Tongue (tissue), 2 donors: ENCODE data around the gene AP1M1. TPM values are rescaled to one million over a fixed set of nuclear protein-coding genes. Genes with fewer than 3 reads are reported as not detected.

Source experiments
- DNase-seq: peaks from one replicate; pipeline ENCODE4 v3.0.0-alpha.2; 2015
- total RNA-seq: library from RNA; depleted of rRNA; stranded (reverse); fragments of >200 nt; gene quantifications from one replicate; pipeline ENCODE4 v1.2.3, GENCODE V29; 2014

Gene AP1M1
- total RNA-seq, 1 donor from 2014 or later: 36.8 TPM

DNA sequence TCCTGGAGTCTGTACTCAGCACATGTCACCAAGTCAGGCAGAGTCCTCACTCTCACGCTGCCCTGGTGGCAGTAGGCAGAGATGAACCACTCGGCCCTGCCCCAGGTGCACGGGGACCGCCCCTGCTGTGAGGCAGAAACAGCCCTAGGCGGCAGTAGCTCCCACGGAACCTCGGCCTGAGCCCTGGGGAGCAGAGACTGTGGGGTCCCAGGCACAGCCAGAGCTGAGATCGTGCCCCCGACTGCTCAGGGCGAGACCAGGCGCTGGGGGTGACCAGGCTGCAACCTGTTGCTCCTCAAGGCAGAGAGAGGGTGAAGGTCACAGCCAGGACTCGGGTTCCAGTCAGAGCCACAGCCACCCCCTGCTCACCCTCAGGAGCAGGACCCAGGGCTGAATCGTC, 34.9 kb downstream of the AP1M1 start:
- no peak for DNase-seq

DNA sequence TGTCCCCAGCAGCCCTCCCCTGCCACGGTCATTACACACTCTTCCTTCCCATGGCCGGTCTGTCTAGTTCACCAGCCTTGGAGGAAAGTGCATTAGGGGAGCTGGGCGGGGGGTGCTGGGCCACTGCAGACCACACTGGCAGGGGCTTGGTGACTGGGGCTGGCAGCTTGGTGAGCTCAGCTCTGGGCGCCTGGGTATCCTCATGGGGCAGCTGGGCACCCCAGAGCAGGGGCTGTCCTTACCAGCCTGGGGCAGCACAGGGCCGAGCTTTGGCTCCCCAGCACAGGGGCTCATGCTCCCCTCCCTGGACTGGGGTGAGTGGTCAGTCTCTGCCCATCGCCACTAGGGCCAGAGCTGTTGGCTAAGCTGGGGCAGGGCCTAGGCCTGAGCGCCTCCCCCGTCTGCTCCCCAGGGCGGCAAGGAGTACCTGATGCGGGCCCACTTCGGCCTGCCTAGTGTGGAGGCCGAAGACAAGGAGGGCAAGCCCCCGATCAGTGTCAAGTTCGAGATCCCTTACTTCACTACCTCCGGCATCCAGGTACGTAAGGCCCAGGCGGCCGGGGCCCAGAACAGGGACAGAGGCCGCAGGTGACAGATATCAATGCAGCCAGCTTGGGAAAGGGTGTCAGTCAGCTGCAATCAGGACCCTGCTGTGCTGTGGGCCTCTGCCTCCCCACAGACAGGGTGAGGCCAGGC, 35.5 kb downstream of the AP1M1 start:
- DNase-seq: no peak

- no peak for DNase-seq
Observed at GRCh38 chr19:16233836-16234551, 36.3 kb downstream of the AP1M1 start.

DNA sequence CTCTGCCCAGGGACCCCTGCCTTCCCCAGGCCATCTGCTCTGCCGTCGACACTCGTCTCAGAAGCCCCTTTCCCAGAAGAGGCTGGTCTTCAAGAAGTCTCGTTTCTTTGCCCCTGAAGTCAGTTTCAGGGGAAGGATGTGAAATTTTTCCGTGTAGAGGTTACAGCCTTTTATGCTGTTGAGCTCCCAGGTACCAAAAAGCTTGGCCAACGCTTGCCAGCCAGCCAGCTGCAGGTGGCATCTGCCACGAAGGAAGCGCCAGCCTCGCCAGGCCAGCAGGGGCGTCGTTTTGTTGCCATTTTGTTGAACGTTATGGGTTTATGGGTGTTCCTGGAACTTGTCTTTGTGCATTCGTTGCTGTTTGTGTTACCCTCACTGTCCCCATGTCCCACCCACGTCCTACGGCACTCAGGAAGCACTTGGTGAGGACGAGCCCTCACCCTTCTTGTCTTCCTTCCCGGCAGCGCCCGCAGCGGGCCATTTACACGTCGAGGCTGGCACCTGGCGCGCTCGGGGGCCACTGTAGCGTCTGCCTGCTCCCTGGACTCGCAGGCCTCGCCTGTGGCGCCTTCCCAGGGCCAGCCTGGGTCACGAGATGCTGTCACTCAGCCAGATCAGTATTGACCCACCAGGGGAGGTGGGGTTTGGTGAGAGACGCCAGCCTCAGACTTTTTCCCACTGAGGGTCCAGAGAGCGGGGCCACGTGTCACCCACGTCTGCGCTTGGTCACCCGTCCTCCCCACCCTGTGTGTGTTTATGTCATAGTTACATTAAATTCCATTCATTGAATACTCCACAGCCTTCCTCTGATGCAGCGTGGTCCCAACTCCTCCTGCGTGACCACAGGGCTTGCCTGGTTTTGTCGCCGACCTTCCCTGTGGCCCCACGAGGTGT, 37.1 kb downstream of the AP1M1 start:
- DNase-seq: no peak

DNA sequence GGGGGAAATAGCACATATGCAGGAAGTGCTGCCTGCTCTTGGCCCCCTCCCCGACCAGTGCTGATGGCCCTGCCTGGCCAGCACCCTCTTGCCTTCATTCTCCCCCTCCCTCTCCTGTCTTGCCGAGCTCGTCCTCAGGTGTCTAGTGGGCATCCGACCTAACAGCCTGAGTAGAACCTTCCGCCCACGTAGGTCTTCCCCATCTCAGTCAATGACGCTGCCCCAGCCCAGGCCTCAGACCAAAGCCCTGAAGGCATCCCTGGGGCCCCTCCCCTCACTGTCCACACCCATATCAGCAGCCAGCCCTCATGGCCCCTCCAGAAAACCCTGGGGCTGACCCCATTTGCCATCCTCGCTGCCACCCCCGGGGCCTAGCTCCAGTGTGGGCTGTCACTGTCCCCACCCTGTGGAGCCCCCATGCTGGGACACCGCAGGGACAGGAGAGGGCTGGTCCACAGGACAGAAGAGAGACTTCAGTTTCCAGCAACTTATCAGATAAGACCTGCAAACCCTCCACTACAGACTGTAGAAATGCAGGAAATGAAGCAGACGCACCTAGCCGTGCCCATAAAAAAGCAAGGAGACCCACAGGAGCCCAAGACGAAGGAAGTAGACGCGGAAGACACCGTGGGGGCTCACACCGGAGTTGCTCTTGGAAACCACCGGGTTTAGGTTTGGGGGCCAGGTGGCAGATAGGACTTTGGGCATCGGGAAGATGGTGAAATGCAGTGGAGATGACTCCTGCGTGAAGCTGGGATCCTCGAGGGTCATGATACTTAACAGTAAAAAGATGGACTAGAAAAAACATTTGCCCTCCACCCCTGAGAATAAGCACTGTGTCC, 38.3 kb downstream of the AP1M1 start:
- DNase-seq: no peak

- no peak for DNase-seq
Observed at GRCh38 chr19:16244091-16244490, 46.4 kb downstream of the AP1M1 start.

DNA sequence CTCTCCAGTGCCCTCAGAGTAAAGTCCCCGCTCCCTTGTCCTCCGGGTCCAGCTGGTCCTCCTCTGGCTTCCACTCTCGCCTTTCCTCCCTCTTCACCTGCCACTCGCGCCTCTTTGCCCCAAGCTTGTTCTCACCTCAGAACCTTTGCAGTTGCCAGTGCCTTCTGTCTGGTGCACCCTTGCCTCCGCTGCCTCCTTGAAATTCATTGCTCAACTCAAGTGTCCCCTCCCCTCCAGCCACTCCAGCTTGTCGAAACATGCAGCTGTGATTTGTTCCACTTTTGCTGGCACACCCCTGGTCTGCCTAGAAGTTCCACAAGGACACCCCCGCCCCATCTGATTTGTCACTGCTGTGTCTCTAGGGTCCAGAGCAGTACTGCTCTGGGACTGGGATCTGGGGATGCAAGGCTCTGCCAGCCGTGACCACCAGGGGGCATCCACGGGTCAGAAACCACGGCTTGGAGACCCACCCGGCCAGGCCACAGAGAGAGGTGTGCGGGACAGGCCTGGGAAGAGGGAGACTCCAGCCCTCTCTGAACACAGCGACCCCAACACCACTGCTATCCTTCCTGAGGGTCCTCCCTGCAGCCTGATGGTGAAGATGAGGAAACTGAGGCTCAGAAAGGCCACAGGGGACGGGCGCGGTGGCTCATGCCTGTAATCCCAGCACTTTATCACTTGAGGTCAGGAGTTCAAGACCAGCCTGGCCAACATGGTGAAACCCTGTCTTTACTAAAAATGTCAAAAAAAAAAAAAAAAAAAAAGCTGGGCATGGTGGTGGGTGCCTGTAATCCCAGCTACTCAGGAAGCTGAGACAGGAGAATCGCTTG, 49.9 kb downstream of the AP1M1 start:
- peak; percentile 92 for DNase-seq

DNA sequence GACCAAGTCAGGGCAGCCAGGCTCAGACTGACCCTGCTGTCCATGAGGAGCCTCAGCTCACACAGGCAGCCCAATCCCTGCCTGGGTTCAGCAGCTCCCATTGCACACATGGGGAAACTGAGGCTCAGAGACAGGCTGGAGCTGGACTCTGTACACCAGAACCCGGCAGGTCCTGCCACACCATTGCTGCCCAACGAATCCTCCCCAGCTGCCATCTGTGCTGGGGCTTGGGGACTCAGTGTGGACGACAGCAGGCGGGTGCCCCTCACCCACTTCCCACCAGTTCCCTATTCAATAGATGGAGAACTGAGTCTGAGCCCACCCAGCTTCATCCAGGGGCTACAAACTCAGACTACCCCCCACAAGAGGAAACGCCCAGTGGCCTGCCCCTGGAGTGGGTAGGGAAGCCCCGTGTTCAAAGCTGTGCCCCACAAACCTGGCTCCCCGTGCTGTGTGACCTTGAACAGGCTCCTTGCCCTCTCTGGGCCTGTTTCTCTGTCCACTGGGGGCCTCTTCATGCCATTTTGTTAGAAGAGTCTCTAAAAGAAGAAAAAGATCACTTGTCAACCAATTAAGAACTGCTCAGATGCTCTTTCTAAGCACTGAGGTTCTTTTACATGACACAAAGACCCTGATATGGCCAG, 50.8 kb downstream of the AP1M1 start:
- no peak for DNase-seq

DNA sequence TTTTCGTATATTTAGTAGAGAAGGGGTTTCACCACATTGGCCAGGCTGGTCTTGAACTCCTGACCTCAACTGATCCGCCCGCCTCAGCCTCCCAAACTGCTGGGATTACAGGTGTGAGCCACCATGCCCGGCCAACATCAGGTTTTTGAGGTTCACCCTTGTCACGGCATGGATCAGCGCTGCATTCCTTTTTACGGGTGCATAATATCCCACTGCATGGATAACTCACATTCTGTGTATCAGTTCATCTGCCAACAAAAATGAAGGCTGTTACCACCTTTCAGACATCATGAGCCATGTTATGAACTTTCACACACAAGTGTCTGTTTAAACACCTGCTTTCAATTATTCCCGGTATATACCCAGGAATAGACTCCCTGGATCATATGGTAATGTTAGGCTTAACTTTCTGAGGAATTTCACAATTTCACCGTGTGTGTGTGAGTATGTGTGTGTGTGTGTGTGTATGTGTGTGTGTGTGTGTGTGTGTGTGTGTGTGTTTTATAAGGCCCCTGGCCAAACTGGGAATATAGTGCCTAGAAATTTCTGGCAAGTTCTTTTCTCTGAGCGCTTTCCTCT, 52.2 kb downstream of the AP1M1 start:
- DNase-seq: peak; percentile 19

- no peak for DNase-seq
Observed at GRCh38 chr19:16252459-16253205, 54.9 kb downstream of the AP1M1 start.

DNA sequence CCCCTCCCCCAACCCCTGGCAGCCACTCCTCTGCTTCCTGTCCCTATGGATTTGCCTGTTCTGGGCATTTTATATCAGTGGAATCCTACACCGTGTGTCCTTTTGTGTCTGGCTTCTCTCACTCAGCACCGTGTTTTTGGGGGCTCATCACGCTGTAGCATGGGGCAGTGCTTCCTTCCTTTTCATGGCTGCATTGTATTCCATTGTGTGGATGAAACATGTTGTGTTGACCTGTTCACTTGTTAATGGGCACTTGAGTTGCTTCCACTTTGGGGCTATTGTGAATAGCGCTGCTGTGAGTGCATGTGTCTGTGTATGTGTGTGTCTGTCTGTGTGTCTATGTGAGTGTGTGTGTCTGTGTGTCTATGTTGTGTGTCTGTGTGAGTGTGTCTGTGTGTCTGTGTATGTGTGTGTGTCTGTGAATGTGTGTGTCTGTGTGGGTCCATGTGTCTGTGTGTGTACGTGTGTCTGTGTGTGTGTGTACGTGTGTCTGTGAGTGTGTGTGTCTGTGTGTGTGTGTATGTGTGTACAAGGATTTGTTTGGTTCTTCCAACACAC, 57.2 kb downstream of the AP1M1 start:
- no peak for DNase-seq

DNA sequence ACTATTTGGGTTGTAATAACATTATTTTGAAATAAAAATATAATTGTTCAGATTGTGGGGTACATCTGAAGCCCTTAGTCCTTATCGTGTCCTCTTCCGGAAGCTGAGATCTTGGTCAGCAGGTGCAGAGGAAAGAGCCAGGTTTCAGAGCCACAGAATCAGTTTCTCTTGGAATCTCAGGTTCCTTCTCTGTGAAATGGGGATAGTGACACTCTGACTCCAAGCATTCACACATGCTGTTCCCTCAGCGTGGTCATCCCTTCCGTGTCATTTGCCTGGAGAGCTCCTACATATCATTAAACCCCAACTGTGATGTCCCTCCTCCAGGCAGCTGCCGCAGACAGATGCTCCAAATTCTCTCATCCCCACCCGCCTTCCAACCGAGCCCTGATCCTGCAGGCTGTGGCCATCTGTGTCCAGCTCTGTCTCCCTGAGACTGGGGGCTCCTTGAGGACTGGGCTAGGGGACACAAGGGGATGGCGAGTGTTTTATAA, 59.8 kb downstream of the AP1M1 start:
- no peak for DNase-seq

GRCh38 chr19:16258440-16258903, 60.8 kb downstream of the AP1M1 start:
- DNase-seq: peak; percentile 19

GRCh38 chr19:16259385-16260159, 61.9 kb downstream of the AP1M1 start:
- DNase-seq: no peak

DNA sequence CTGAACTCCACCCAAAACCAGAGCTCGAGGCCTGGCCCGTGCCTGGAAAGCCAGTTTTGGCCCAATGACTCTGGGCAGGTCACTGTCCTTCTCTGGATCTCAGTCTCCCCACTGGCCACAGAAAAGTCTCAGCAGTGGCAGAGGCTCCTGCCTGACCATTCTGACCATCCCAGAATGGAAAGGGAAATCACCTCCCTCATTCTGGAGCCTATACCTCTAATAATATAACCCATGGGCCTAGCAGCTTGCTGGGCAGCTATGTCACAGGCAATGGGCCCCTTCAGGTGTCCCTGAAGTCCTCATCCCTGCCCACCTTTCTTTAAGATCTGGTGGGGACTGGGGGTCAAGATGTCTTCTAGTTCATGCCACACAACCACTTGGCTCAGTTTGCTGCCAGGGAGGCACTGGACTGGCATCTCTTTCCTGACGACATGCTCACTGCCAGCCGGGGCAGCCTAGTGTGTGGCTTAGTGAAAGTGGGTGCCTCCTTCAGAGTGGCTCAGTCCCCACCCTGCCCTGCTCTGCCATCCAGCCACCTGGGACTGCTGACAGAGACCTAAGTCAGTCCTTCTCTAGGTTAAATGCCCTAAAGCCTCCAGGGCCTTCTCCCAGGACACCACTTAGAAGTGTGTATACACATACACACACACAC, 62.6 kb downstream of the AP1M1 start:
- DNase-seq: no peak

DNA sequence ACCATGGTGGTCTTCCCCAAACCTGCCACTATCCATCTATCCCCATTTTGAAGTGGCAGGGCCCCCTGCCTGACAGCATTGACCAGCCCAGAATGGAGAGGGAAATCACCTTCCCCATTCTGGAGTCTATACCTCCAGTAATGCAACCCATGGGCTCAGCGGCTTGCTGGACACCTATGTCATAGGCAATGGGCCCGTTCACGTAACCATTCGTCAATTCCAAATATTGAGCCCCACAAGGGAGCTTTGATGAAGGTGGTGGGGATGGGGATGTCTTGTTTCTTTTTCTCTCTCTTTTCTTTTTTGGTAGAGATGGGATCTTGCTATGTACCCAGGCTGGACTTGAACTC, 63.1 kb downstream of the AP1M1 start:
- DNase-seq: no peak

DNA sequence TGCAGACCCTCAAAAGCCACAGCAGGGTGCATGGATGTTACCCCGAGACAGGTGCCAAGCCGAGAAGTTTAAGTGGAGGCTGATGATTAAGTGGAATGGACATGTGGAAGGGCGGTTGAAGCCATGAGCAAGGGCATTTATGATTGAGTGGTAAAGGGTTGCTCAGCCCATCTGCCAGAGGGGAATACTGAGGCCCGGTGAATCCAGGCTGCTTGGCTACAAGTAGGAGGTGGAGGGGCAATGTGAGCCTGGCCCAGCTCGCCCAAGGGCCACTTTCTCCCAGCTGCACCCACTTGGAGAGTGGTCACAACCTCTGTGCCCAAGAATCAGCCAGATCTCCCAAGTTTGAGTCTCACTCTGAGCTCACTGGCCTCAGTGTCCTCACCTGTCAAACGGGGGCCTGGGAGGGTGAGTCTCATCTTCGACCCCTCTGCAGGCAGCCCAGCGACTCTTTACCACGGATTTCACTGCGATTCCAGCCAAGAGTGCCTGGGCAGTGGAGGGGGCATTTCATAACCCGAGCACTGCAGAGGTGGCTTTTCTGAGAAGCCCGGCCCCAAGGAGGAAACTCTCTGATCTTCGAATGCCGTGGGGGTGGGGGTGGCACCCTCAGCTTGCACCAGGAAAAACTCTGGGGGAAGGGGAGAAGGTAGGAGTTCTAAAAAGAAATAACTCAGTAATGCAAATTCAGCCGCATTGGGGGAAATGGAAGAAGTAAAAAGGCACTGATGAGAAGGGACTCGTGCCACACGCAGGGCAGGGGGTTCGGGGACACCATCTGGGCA, 64.1 kb downstream of the AP1M1 start:
- no peak for DNase-seq
